Non-pigmented ciliary epithelial cell (primary cell): ENCODE results near the gene CDC42BPG.
"Not testable (repeated sequence)": the region's sequence is repeated elsewhere in the genome, so short reads cannot be mapped to it uniquely, and the experiment has no call there.

Experiments used
- DNase-seq: peaks from one replicate; pipeline ENCODE4 v3.0.0-alpha.2; 2010; ENCODE audit warnings: low read depth

The CDC42BPG gene

DNA sequence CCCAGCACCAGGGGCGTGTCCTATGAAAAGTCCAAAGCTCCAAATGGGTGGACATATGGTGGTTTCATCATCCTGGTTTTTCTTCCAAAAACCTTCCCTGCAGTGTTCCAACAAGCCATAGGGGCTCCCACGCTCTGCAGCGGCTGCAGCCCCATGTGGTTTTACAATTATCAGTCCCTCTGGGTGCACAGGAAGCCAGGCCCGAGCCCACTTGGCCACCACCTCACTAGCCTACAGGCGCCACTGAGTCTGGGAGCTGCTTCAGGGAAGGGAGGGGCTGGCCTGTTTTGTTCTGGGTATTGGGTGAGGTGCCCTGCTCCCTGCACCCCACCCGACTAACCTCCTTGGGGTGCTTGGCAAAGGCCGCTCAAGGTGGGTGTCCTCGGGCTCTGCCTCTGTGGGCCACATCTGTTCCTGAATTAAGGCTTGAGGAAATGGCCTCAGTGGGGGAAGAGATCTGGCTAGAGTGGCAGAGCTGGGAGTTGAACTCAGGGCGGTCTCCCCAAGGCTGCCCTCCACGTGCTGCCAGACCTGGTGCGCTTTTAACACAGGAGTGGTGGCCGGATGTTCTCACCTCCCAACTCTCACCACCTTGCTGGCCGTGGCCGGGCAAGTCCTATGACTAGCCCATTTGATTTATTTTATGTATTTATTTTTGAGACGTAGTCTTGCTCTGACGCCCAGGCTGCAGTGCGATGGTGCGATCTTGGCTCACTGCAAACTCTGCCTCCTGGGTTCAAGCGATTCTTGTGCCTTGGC, 5.3 kb upstream of the CDC42BPG start:
- no peak for DNase-seq

DNA sequence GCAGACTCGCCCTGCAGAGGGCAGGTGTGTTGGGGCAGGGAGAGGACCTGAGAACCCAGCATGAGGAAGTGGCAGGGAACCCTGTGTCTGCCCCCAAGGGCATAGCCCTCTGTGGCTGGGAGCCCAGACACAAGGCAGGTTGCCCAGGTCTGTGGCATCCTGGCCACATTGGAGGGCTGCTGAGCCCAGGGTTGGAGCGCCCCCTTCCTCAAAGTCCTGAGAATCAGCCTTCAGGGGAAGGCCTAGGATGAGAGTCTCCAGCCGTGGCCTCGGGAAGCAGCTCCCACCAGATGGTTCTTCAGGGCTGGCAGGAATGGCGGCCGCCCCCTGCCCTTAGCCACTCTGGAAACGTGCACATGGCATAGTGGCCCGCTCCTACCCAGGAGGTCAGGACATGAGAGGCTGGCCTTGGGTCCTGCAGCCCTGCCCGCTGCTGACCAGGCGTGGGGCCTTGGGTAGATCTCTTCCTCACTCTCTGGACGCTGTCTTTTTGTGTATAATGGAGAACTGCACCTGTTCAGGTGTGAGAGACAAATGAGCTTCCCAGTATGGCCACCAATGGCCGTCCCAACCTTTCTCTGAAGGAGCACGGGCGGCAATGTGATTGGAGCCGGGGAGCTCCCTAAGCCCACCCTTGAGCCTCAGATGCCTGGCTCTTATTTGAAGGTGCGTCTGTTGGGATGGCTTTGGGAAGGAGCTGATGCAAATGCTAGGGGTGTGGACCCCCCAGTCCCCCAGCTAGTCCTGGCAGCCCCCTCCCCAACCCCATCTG, 4.6 kb upstream of the CDC42BPG start:
- no peak for DNase-seq

DNA sequence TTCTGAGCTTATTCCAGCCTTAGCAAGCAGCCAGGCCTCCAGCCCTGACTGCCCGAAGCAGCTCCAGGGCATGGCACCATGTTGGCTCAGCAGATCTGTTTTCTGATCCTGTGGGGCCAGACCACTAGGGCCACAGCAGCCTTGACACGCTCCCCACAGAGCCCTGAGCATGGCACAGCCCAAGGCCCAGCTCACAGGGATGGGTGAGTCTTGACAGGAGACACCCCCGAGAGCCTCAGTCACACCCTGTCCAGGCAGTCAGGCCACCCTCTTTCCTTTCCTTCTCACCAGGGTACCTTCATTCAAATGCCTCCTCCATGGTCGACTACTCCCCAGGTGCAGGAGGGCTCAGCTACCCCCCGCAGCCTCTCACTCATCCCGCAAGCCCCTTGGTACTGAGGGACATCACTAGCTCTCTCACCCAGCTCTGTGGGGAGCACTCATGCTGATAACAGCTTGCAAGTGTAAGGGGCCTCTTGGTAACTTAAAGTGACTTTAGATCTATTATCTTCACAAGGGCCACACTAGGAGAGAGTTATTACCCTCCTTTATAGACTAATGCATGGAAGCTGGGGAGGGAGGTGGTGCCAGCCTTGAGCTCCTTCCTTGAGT, 3.9 kb upstream of the CDC42BPG start:
- DNase-seq, result no peak

DNA sequence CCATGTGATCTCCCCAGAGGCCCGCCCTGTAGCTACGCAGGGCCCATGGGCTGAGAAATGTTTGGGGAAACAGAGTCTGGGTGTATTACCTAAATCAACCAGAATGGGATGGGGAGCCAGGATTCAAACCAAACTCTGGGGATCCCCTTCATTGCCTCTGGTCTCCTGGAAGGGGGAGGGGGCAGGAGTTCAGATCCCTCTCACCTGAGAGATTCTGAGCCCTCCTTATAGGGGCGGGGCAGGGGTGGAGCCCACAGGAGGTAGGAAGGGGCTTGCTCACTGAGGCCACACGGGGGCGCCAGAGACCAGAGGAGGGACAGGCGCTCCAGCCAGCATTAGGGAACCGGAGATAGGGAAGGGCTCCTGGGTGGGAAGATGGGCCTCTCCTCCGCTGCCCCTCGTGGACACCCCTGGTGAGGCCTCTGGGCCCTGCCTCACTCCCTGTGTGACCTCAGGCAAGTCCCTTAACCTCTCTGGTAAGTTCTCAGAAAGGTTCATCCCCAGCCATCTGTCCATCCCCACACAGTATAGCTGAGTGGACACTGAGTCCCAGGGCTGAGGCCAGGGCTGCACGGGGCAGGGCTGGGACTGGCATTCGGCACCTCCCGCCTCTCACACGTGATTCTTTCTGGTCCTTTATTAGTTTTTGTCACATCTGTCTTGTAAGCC, 2.7 kb upstream of the CDC42BPG start:
- no peak for DNase-seq

DNA sequence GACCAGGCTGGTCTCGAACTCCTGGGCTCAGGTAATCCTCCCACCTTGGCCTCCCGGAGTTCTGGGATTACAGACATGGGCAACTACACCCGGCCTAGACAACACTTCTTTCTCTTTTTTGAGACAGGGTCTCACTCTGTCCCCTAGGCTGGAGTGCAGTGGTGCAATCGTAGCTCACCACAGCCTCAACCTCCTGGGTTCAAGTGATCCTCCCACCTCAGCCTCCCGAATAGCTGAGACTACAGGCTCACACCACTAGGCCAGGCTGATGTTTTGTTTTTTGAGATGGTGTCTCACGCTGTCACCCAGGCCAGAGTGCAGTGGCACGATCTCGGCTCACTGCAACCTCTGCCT, 1.3 kb upstream of the CDC42BPG start:
- DNase-seq, result not testable (repeated sequence)

DNA sequence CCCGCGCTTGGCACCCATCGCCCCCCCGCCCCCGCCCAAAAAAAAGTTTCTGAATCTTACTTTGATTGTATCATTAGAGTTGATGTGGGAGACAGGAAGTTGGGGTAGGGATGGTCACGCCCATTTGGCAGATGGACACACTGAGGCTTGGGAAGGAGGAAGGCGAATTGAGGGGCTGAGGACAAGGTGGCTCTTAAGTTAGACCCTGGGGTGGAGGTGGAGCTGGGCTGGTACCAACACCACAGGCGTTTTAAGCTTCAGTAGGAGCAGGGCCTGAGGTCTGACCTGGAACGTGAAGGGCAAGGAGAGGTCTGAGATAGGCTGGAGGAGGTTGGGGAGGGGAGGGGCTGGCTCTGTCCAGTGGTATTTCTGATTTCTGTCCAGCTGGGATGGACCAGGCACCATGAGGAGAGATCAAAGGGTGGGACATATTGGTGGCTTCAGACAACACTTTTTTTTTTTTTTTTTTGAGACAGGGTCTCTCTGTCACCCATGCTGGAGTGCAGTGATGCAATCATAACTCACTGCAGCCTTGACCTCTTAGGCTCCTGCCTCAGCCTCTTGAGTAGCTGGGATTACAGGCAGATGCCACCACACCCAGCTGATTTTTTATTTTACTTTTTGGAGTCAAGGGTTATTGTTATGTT, 799 bp upstream of the CDC42BPG start:
- DNase-seq, result no peak

DNA sequence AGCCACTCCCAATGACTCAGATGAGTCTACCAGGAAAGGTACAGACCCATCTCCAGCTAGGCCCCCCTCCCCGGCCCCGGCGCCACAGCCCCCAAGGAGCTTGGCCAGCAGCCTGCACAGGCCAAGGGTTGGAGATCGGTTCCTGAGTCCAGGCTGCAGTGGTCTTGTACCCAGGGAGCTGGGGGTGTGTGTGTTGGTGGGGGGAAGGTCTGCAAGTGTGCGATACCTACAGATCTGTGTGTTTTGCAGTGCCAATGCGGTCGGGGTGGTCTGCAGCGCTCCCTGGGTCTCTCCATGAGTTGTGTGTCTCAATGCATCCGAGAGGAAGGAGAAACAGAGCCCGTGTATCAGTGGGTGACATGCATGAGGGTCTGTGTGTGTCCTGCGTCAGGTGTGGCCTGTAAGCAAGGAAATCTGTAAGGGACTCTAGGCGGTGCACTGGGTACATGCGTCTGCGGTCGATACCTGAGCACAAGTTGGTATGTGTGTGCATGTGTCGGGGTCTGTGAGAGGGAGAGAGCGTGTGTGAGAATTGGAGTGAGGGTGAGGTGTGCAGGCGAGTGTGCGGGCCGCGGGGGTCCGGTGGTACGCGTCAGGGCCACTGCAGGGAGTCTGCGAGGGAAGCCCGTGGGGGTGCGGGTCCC, 645 bp downstream of the CDC42BPG start:
- DNase-seq, result no peak

DNA sequence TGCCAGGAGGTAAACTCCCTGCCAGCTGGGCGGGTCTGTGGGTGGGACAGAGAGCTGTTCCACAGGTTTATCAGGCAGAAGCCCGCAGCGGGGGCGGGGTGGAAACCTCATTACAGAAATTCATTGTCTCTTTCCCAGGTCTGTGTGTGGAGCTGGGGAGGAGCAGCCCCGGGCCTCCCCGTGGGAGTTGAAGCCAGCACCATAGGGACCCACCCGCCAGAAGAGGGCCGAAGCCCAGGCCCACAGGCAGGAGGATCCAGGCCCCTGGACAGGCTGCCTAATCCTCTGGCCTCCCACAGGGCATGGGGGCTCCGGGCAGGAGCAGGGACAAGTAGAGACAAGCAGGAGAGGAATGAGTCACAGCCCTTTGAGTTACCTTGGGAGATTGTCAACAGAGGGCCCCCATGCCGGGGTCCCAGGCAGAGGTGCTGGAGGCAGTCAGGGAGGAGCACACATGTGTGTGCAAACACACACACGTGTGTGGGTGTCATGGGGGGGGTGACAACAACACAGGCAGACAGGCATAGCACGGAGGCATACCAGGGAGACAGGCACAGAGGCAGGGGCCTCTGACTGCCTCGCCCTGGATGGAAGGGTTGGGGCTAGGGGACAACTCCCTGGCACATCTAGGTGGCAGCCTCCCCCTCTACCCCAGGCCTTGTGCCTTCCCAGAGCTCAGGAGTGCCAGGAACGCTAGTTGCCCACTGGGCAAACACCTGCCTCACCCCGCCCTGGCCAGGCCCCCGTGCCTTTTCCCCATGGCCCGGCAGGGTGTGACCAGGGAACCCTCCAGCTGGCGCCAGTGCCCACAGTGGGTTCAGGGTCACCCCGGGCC, 1.4 kb downstream of the CDC42BPG start:
- no peak for DNase-seq

DNA sequence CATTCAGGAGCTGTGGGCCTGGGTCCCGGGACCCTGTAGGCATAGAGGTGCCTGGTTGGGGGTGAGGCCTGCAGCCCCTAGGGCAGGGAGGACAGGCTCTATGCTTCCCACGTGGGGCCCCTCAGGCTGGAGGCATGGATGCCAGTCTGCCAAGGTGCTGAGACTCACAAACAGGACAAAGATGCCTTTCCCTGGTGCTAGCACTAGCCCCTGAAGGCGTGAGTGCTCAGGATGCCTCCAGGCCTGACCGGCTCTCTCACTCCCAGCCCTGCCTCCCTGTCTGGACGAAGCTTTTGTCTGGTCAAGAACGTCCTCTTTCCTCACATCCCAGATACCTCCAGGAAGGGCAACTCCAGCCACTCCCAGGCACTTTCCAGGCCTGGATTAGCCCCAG, 2.1 kb downstream of the CDC42BPG start:
- no peak for DNase-seq

DNA sequence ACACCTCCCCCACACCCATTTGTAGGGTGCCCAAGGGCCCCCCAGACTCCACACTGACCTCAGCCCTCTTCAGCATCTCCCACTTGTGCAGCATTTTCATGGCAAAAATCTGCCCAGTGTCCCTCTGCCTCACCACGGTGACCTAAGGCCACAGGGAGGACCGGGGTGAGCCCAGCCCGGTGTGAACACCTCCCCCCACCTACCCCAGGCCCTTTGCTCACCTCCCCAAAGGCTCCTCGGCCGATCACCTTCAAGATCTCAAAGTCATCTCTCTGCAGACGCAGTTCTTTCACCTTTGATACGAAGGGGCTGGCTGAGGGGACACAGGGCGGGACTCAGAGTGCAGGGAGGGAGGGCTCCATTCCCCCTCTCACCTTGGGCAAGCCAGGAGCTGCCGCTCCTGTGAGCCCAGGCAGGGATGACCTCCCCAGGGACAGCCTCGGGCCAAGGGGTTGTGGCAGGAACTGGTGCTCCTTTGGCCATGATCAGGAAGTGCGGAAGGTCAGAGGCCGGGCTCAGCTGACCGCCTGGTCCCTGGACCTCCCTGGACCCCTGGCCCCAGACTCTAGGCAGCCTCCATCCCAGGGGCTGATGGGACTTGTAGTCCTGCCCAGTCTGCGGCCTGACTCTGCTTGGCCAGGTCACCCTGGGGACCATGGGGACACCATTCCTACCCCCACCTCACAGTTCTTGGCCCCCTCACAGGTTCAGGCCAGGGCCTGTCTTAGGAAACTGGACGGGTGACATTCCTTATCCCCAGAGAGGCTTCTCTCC, 2.7 kb downstream of the CDC42BPG start:
- no peak for DNase-seq

DNA sequence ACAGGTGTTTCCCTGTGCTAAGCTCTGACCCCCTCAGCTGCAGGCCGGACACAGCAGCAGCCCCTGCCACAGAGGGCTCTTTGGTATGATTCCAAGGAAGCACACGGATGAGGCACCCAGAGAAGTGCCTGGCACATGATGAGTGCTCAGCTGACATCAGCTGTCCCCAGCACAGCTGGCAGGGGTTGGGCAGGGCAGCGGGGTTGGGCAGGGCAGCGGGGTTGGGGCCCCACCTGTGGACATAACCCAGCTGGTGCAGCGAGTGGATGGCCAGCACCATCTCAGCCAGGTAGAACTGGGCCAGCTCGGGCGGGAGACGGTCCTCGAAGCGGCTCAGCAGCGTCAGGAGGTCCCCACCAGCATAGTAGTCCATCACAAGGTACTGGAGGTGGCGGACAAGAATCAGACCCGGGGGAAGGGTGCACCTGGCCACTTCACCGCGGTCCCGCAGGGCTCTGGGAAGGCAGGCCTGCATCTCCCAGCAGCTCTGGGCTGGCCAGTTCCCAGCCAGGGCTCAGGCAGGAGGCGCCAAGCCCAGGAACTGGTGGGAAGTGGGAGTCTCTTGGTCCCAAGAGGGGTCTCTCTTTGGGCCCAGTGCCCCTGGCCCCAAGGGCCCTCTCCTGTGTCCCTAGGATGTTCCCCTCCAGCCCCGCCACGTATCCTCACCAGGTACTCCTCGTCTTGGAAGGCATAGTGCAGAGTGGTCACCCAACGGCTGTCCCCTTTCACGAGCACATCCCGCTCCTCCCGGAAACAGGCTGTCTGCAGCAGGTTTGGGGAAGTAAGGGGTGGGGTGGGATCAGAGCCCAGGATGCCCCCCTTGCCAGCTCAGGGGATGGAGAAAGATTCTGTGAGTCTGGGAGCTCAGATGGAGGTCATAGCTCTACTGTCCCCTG, 4.3 kb downstream of the CDC42BPG start:
- DNase-seq, result no peak

DNA sequence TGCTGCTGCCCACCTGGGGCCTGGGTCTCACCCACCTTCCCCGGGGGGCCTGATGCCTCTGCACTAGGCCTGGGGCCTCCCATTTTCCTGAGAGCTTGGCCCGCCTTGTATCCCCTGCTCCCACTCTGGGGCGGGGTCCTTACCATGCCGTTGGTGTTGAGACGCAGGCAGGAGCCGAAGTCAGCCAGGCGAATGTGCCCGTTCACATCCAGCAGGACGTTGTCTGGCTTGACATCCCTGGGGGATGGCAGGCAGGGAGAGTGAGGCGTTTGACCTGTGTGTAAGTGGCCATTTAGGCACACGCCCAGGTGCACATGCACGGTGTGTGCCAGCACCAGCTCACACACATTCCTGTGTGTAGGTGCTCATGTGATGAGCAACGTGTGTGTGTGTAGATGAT, 5.1 kb downstream of the CDC42BPG start:
- DNase-seq, result no peak

DNA sequence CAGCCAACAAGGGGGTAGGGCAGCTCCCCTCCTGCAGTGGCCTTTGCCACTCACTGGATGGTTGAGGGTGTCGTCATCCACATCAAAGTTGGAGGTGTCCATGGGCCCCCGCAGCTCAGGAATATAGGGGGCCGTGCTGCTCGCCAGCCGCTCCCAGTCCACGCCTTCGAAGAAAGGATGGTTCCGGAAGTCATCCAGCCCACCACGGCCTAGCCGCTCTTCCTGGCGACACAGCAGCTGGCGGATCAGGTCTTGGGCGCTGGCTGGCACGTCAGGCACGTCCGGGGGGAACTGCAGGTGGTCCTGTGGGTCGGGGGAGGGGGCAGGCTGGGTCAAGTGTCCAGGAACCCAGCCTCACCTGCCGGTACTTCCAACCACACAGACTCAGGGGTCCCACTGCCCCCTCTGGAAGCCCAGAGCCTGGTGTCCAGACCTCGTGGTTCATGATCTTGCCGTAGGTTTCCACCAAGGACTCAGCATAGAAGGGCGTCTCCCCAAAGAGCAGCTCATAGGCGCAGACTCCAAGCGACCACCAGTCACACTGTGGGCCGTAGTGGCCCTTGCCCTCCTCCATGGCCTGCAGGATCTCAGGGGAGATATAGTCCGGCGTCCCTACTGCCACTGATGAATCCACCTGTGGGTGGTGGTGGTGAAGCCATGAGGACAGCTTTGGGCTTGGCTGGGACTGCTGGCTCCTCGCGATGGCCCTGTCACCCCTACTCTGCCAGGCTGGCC, 5.7 kb downstream of the CDC42BPG start:
- no peak for DNase-seq

DNA sequence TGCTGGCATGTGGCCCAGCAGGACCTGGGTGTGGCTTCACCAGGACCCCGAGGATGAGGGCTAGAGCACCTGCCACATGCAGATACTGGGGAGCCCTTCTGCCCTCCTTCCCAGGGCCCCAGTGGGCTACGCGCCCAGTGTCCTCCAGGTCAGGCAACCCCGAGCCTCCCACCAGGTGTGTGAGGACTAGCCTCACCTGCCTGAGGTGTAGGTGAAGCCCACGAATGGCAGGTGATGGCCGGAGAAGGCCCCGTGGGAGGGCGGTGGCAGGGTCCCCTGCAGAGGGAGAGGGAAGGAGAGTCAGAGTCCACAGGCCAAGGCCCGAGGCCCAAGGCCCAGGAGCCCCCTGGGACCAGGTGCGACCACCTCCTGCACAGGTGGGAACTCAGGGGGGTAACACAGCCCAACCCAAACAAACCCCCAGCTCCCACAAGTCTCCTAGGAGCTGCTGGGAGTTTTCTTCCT, 6.5 kb downstream of the CDC42BPG start:
- DNase-seq, result no peak

DNA sequence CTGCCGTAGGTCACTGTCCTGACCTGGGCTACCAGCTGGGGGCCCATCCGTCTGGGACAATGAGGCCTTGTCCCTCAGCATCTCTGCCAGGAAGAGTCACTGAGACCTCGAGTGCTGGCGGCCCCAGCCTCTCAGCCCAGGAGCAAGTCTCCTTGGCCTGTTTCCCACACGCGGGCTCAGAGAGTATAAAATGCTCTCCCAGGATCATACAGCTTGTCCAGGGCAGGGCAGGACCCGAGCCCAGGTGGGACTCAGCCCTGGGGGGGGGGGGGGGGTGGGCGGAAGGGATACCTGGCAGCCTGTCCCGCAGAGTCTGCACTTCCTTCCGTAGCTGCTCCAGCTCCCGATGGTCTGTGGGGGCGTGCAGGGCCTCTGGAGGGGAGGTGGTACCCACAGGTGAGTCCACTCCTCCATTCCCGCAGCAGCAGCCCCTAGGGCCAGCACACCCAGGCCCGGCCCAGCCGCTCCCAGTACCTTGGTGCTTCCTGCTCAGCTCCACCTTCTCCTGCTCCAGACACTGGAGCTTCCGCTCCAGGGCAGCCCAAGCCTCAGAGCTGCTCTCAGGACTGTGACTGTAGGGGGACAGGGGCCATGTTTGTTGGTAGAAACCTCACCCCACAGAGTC, 7.9 kb downstream of the CDC42BPG start:
- DNase-seq, result no peak

DNA sequence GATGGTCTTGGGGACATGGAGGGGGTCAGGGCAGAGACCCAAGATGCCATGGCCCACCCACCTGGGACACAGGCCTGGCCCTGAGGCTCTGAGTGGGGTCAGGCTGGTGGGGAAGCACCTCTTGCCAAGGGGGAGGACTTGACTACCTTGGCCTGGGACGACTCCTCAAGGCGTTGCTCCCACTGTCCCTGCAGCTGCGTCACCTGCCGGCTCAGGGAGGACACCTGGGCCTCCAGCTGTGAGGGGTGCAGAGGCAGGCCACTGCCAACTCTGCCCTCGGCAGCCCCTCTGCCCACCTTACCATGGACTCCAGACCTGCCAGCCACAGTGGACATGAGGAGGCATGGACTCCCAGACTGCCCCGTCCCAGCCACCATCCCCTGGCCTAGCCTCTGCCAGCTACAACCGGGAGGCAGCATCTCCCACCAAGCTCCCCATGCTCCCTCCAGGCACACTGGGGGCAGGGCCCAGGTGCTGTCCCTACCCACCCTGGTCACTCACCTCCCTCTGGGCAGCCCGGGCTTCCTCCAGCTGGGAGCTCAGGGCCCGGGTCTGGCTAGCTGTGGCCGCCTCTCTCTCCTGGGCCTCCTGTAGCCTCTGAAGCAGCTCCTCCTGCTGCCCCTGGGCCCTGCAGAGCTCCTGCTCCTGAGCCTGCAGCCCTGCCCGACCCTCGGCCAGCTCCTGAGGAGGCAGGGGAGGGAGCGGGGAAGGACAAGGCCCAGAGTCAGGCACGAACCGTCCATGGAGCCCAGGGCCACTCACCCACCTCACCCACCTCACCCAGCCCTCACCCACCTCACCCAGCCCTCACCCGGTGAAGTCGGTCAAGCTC, 8.6 kb downstream of the CDC42BPG start:
- no peak for DNase-seq
